ENCODE measurements around the gene SFTPB.

The SFTPB gene

GRCh38 chr2:85692039-85692645, 24.1 kb upstream of the SFTPB start:
- H3K36me3 ChIP-seq (ENCODE audit: control insufficient read depth, insufficient read depth, low read length), result no peaks in the 10 kb centered on the region
- H3K27ac ChIP-seq (ENCODE audit: low read depth, low read length, severe bottlenecking), result no peak overlapping the region
- WGBS, 2 experiments (ENCODE audit: insufficient coverage in 2 of 2), result 88 to 92% methylated on average over 4 to 5 of the region's 5 CpGs
- H3K4me1 ChIP-seq (ENCODE audit: control insufficient read depth, insufficient read depth, low read length, poor library complexity, severe bottlenecking), result no peaks in the 10 kb centered on the region
- H3K4me3 ChIP-seq (ENCODE audit: extremely low read depth, insufficient read depth, low read length, poor library complexity, severe bottlenecking), result no peak overlapping the region
- H3K9me3 ChIP-seq (ENCODE audit: control insufficient read depth, low read length), result no peaks in the 10 kb centered on the region

GRCh38 chr2:85690932-85691331, 22.9 kb upstream of the SFTPB start:
- Histone ChIP-seq H3K4me1 (ENCODE audit: control insufficient read depth, insufficient read depth, low read length, poor library complexity, severe bottlenecking) (no peaks in the 10 kb centered on the region), H3K4me3 (ENCODE audit: extremely low read depth, insufficient read depth, low read length, poor library complexity, severe bottlenecking) (no peak overlapping the region), H3K27ac (ENCODE audit: low read depth, low read length, severe bottlenecking) (no peak overlapping the region), H3K9me3 (ENCODE audit: control insufficient read depth, low read length) (no peaks in the 10 kb centered on the region), H3K36me3 (ENCODE audit: control insufficient read depth, insufficient read depth, low read length) (no peaks in the 10 kb centered on the region)
- 80 to 90% methylated on average over 1 to 2 of the region's 4 CpGs for WGBS, 2 experiments (ENCODE audit: insufficient coverage in 2 of 2)

GRCh38 chr2:85684806-85685205, 16.8 kb upstream of the SFTPB start:
- H3K9me3 ChIP-seq (ENCODE audit: control insufficient read depth, low read length), result no peaks in the 10 kb centered on the region
- H3K4me3 ChIP-seq (ENCODE audit: extremely low read depth, insufficient read depth, low read length, poor library complexity, severe bottlenecking), result no peak overlapping the region
- H3K27ac ChIP-seq (ENCODE audit: low read depth, low read length, severe bottlenecking), result no peak overlapping the region
- H3K36me3 ChIP-seq (ENCODE audit: control insufficient read depth, insufficient read depth, low read length), result no peaks in the 10 kb centered on the region
- WGBS, 2 experiments (ENCODE audit: insufficient coverage in 2 of 2), result 86 to 90% methylated on average over 3 to 4 of the region's 4 CpGs
- H3K4me1 ChIP-seq (ENCODE audit: control insufficient read depth, insufficient read depth, low read length, poor library complexity, severe bottlenecking), result no peaks in the 10 kb centered on the region

DNA sequence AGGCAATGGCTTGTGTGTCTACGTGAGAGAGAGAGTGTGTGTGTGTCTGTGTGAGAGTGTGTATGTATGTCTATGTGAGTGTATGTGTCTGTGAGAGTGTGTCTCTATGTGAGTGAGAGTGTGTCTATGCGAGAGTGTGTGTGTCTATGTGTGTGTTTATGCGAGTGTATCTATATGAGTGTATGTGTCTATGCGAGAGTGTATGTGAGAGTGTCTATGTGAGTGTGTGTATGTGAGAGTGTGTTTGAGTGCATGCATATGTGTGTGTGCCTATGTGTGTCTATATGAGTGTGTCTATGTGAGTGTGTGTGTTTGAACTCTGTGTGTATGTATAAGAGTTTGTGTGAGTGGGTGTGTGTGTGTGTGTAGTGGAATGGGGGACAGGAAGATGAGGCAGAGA, 16.4 kb upstream of the SFTPB start:
- H3K4me3 ChIP-seq (ENCODE audit: extremely low read depth, insufficient read depth, low read length, poor library complexity, severe bottlenecking), result no peak overlapping the region
- H3K27ac ChIP-seq (ENCODE audit: low read depth, low read length, severe bottlenecking), result no peak overlapping the region
- WGBS, 2 experiments (ENCODE audit: insufficient coverage in 2 of 2), result 92 to 93% methylated on average over 4 of the region's 4 CpGs
- no peaks in the 10 kb centered on the region for H3K9me3 ChIP-seq (ENCODE audit: control insufficient read depth, low read length)
- no peaks in the 10 kb centered on the region for H3K36me3 ChIP-seq (ENCODE audit: control insufficient read depth, insufficient read depth, low read length)
- H3K4me1 ChIP-seq (ENCODE audit: control insufficient read depth, insufficient read depth, low read length, poor library complexity, severe bottlenecking), result no peaks in the 10 kb centered on the region

DNA sequence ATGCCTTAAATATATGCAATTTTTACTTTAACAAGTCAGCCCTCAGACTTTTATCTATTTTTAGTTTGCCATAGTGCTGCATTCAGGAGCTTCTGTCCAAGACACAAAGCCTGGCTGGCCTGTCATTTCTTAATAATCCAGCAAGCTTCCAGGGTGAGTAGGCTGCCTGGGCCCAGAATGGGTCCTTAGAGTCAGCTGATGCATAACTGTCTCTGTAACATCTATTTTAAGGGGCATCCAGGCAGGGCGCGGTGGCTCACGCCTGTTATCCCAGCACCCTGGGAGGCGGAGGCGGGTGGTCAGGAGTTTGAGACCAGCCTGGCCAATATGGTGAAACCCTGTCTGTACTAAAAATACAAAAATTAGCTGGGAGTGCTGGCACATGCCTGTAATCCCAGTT, 14.4 kb upstream of the SFTPB start:
- H3K36me3 ChIP-seq (ENCODE audit: control insufficient read depth, insufficient read depth, low read length), result no peaks in the 10 kb centered on the region
- no peak overlapping the region for H3K27ac ChIP-seq (ENCODE audit: low read depth, low read length, severe bottlenecking)
- H3K4me1 ChIP-seq (ENCODE audit: control insufficient read depth, insufficient read depth, low read length, poor library complexity, severe bottlenecking), result no peaks in the 10 kb centered on the region
- WGBS, 2 experiments (ENCODE audit: insufficient coverage in 2 of 2), result 95 to 100% methylated on average over 5 of the region's 5 CpGs
- H3K4me3 ChIP-seq (ENCODE audit: extremely low read depth, insufficient read depth, low read length, poor library complexity, severe bottlenecking), result no peak overlapping the region
- H3K9me3 ChIP-seq (ENCODE audit: control insufficient read depth, low read length), result no peaks in the 10 kb centered on the region

GRCh38 chr2:85681776-85682175, 13.8 kb upstream of the SFTPB start:
- no peak overlapping the region for H3K27ac ChIP-seq (ENCODE audit: low read depth, low read length, severe bottlenecking)
- no peaks in the 10 kb centered on the region for H3K9me3 ChIP-seq (ENCODE audit: control insufficient read depth, low read length)
- no peaks in the 10 kb centered on the region for H3K4me1 ChIP-seq (ENCODE audit: control insufficient read depth, insufficient read depth, low read length, poor library complexity, severe bottlenecking)
- no peak overlapping the region for H3K4me3 ChIP-seq (ENCODE audit: extremely low read depth, insufficient read depth, low read length, poor library complexity, severe bottlenecking)
- no CpG with 5 or more reads among the region's 1 CpG for WGBS, 2 experiments (ENCODE audit: insufficient coverage in 2 of 2)
- no peaks in the 10 kb centered on the region for H3K36me3 ChIP-seq (ENCODE audit: control insufficient read depth, insufficient read depth, low read length)

DNA sequence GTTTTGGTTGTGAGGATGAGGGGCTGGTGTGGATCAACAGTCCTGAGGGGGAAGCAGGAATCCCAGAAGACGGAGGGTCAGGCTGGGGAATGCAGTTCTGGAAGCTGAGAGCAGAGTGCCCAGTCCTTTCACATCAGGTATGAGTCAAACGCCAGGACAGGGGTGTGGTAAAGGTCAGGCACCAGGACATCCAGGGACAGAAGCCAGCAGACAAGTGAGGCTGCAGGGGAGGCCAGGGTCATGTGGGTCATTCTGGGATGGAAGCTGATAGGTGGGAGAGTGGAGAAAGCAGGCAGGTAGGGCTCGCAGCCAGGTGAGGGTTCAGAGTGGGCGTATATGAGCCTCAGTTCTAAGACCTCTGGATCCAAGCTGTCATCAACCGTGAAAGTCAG, 13.4 kb upstream of the SFTPB start:
- WGBS, 2 experiments (ENCODE audit: insufficient coverage in 2 of 2), result 82 to 90% methylated on average over 5 of the region's 5 CpGs
- H3K36me3 ChIP-seq (ENCODE audit: control insufficient read depth, insufficient read depth, low read length), result no peaks in the 10 kb centered on the region
- H3K27ac ChIP-seq (ENCODE audit: low read depth, low read length, severe bottlenecking), result no peak overlapping the region
- no peaks in the 10 kb centered on the region for H3K4me1 ChIP-seq (ENCODE audit: control insufficient read depth, insufficient read depth, low read length, poor library complexity, severe bottlenecking)
- H3K4me3 ChIP-seq (ENCODE audit: extremely low read depth, insufficient read depth, low read length, poor library complexity, severe bottlenecking), result no peak overlapping the region
- no peaks in the 10 kb centered on the region for H3K9me3 ChIP-seq (ENCODE audit: control insufficient read depth, low read length)

DNA sequence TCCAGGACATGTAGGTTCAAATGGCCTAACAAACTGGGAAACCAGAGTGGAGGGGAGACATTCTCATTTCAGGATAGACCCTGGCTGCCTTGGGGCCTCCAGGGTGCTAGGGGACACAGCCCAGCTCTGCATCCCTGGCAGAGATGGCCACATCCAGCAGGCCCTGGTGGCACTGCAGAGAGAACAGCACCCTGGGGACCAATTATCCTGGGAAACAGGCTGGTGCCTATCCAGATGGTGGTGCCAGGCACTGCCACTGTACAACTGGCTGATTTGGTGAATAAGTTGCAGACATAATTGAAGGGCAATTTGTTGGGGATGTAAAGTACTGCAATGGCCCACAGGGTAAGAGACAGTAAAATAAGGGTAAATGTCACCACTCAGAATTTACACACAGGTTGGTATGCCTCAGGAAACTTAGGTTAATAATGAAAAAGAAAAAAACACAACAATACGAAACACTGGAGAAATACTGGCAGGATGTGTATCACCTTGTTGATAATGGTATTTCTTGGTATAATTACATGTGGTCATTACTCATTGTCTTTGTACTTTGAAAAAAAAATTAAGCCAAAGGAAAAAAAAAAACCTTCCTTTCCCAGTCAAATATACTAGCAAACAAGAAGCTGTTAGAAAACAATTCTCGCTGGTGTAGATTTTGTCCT, 12.8 kb upstream of the SFTPB start:
- Histone ChIP-seq H3K27ac (ENCODE audit: low read depth, low read length, severe bottlenecking) (no peak overlapping the region), H3K36me3 (ENCODE audit: control insufficient read depth, insufficient read depth, low read length) (no peaks in the 10 kb centered on the region), H3K9me3 (ENCODE audit: control insufficient read depth, low read length) (no peaks in the 10 kb centered on the region), H3K4me1 (ENCODE audit: control insufficient read depth, insufficient read depth, low read length, poor library complexity, severe bottlenecking) (no peaks in the 10 kb centered on the region), H3K4me3 (ENCODE audit: extremely low read depth, insufficient read depth, low read length, poor library complexity, severe bottlenecking) (no peak overlapping the region)
- WGBS, 2 experiments (ENCODE audit: insufficient coverage in 2 of 2), result no CpG with 5 or more reads among the region's 2 CpGs

DNA sequence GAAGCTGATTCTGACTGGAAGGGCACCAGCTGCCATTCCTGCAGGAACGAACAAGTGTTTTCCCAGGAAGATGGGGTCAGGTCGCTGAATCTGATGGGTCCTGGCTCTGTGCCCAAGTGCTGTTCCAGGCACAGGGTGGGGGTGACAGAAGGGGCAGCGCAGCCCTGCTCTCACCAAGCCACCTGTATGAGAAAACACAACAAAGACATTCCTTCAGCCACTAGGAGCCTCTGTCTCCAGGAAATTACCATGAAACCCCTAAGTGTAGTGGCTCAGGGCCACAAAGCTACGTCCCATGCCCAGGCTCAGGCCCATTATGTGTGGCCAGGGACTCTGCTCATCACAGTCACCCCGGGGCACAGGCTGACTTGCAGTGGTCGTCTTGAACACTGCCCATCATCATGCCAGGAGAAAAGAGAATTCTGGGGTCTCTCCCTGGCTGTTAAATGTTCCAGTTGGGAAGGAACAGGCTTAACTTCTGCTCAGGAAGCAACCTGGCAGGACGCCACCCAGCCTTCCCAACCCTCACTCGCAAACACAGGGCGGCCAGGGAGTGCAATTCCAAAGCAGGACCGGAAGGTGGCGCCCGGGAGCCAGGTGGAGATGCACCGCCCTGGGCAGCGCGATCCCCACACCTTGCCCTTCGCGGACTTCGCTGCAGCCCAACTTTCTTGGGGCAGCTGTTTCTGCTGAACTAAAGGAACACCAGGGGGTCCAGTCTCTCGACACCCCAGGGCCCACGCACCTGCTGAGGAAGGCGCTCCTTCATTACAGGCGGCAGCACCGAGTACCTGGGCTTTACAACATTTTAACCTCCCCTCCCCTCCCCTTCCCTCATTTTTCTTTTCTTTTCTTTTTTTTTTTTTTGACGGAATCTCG, 11.0 kb upstream of the SFTPB start:
- Histone ChIP-seq H3K36me3 (ENCODE audit: control insufficient read depth, insufficient read depth, low read length) (no peaks in the 10 kb centered on the region), H3K9me3 (ENCODE audit: control insufficient read depth, low read length) (no peaks in the 10 kb centered on the region), H3K4me1 (ENCODE audit: control insufficient read depth, insufficient read depth, low read length, poor library complexity, severe bottlenecking) (no peaks in the 10 kb centered on the region), H3K4me3 (ENCODE audit: extremely low read depth, insufficient read depth, low read length, poor library complexity, severe bottlenecking) (no peak overlapping the region), H3K27ac (ENCODE audit: low read depth, low read length, severe bottlenecking) (no peak overlapping the region)
- 20 to 24% methylated on average over 19 to 20 of the region's 25 CpGs for WGBS, 2 experiments (ENCODE audit: insufficient coverage in 2 of 2)

DNA sequence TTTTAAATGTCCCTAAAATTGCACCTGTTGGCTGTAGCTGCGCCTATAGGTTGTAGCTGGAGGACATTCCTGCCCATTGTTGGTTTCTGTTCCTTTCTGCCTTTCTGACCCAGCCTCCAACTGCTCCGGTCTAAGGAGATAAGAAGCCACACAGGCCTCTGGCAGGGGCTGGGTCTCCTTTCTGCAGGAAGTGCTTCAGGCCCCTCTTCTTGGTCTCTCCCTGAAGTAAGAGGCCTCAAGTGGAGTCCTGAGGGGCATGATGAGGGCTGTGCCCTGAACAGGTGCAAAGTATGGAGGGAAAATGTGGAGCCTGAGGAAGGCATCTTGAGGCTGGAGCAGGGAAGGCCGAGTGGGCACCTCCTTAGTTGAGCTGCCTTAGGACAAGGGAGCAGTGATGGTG, 10.4 kb upstream of the SFTPB start:
- no peaks in the 10 kb centered on the region for H3K4me1 ChIP-seq (ENCODE audit: control insufficient read depth, insufficient read depth, low read length, poor library complexity, severe bottlenecking)
- WGBS, 2 experiments (ENCODE audit: insufficient coverage in 2 of 2), result 85 to 98% methylated on average over 2 to 3 of the region's 3 CpGs

More for the DNA sequence above, 10.4 kb upstream of the SFTPB start:
- H3K4me3 ChIP-seq (ENCODE audit: extremely low read depth, insufficient read depth, low read length, poor library complexity, severe bottlenecking), result no peak overlapping the region
- H3K9me3 ChIP-seq (ENCODE audit: control insufficient read depth, low read length), result no peaks in the 10 kb centered on the region
- no peaks in the 10 kb centered on the region for H3K36me3 ChIP-seq (ENCODE audit: control insufficient read depth, insufficient read depth, low read length)
- H3K27ac ChIP-seq (ENCODE audit: low read depth, low read length, severe bottlenecking), result no peak overlapping the region
